Putamen (tissue), 1 donor: ENCODE measurements around the gene ALOX5.
"Not testable (repeated sequence)": the region's sequence is repeated elsewhere in the genome, so short reads cannot be mapped to it uniquely, and the experiment has no call there.

Experiments used
- DNase-seq: peaks from one replicate; pipeline ENCODE4 v3.0.0-alpha.2; 2016; ENCODE audit warnings: low spot score

The ALOX5 gene

GRCh38 chr10:45373576-45374349 lies at the start of gene ALOX5:
ALOX5 (plus strand) TSS chr10:45374216; CDS start chr10:45374280, 64 bp downstream.
- DNase-seq, result no peak

GRCh38 chr10:45325116-45325515 lies 48.9 kb upstream of the ALOX5 start:
- DNase-seq, result no peak

GRCh38 chr10:45326864-45327263 lies 47.2 kb upstream of the ALOX5 start:
- not testable (repeated sequence) for DNase-seq

- DNase-seq, result not testable (repeated sequence)
Measured at GRCh38 chr10:45331824-45332223, 42.2 kb upstream of the ALOX5 start.

GRCh38 chr10:45339894-45340293 lies 34.1 kb upstream of the ALOX5 start:
- DNase-seq, result no peak

- not testable (repeated sequence) for DNase-seq
Measured at GRCh38 chr10:45340420-45340819, 33.6 kb upstream of the ALOX5 start.

GRCh38 chr10:45346652-45347335 lies 27.2 kb upstream of the ALOX5 start:
- not testable (repeated sequence) for DNase-seq

GRCh38 chr10:45347464-45347863 lies 26.6 kb upstream of the ALOX5 start:
- DNase-seq, result not testable (repeated sequence)

GRCh38 chr10:45348196-45348765 lies 25.7 kb upstream of the ALOX5 start:
- not testable (repeated sequence) for DNase-seq

- no peak for DNase-seq
Measured at GRCh38 chr10:45353186-45353585, 20.8 kb upstream of the ALOX5 start.

GRCh38 chr10:45354261-45354660 lies 19.8 kb upstream of the ALOX5 start:
- DNase-seq, result peak; percentile 28

- no peak for DNase-seq
Measured at GRCh38 chr10:45355494-45355893, 18.5 kb upstream of the ALOX5 start.

GRCh38 chr10:45358961-45359360 lies 15.1 kb upstream of the ALOX5 start:
- DNase-seq, result not testable (repeated sequence)

- DNase-seq, result not testable (repeated sequence)
Measured at GRCh38 chr10:45361983-45362799, 11.8 kb upstream of the ALOX5 start.

GRCh38 chr10:45367643-45368042 lies 6.4 kb upstream of the ALOX5 start:
- not testable (repeated sequence) for DNase-seq

- no peak for DNase-seq
Measured at GRCh38 chr10:45368181-45368580, 5.8 kb upstream of the ALOX5 start.

- no peak for DNase-seq
Measured at GRCh38 chr10:45370202-45370955, 3.6 kb upstream of the ALOX5 start.

- no peak for DNase-seq
Measured at GRCh38 chr10:45371560-45371959, 2.5 kb upstream of the ALOX5 start.

- no peak for DNase-seq
Measured at GRCh38 chr10:45372251-45372951, 1.6 kb upstream of the ALOX5 start.

GRCh38 chr10:45373003-45373575 lies 927 bp upstream of the ALOX5 start:
- no peak for DNase-seq
